Lung (tissue), 12 donors: ENCODE results near the gene ZDHHC21. TPM values are rescaled to one million over a fixed set of nuclear protein-coding genes. Genes with fewer than 3 reads are reported as not detected.

Experiments used
- ATAC-seq: fragments of 200-7000 bp; cut with Tn5 transposase; one replicate; pipeline ENCODE4 v1.9.1; 2020; ENCODE audit warnings: moderate number of reproducible peaks; ENCODE audit not compliant: insufficient read depth, low FRiP score
- DNase-seq, 3 donors: peaks; one replicate each; pipeline ENCODE4 v3.0.0-alpha.2; 2013 to 2017
- H3K27ac ChIP-seq, 2 donors: one replicate each; pipeline ENCODE4 v1.5.1; 2013; ENCODE audit warnings: mild to moderate bottlenecking in 2 of 2, moderate library complexity in 2 of 2, control low read depth in 1 of 2, inconsistent platforms in 1 of 2, low read depth in 1 of 2, low read length in 1 of 2
- H3K27me3 ChIP-seq, 3 donors: one replicate each; pipeline ENCODE4 v1.5.1; 2013; ENCODE audit warnings: low read length in 2 of 3; ENCODE audit not compliant: control insufficient read depth in 3 of 3, insufficient read depth in 3 of 3
- H3K36me3 ChIP-seq, 4 donors: one replicate each; pipeline ENCODE4 v1.5.1; 2013; ENCODE audit warnings: low read length in 4 of 4, mild to moderate bottlenecking in 1 of 4, moderate library complexity in 1 of 4; ENCODE audit not compliant: control insufficient read depth in 4 of 4, insufficient read depth in 4 of 4
- H3K4me1 ChIP-seq, 5 donors: one replicate each; pipeline ENCODE4 v1.5.1; 2013; ENCODE audit warnings: low read length in 5 of 5, mild to moderate bottlenecking in 2 of 5, moderate library complexity in 1 of 5; ENCODE audit not compliant: control insufficient read depth in 5 of 5, insufficient read depth in 5 of 5
- H3K4me3 ChIP-seq: one replicate; pipeline ENCODE4 v1.5.1; 2013; ENCODE audit warnings: mild to moderate bottlenecking, control low read depth, moderate library complexity
- H3K9ac ChIP-seq, 2 donors: one replicate each; pipeline ENCODE4 v1.5.1; 2013; ENCODE audit warnings: low read length in 2 of 2, control low read depth in 1 of 2; ENCODE audit not compliant: insufficient read depth in 1 of 2
- H3K9me3 ChIP-seq, 4 donors: one replicate each; pipeline ENCODE4 v1.5.1; 2013; ENCODE audit warnings: low read length in 3 of 4, mild to moderate bottlenecking in 1 of 4, moderate library complexity in 1 of 4; ENCODE audit not compliant: control insufficient read depth in 4 of 4, insufficient read depth in 3 of 4
- CTCF ChIP-seq: IDR thresholded peaks from 2 replicates; pipeline ENCODE4 v1.5.1; 2012; ENCODE audit warnings: mild to moderate bottlenecking; ENCODE audit errors: control extremely low read depth, extremely low read depth
- WGBS, 2 donors: extraction: QIAGEN DNeasy Blood & Tissue Kit; methylation state at CpG; one replicate each; pipeline ENCODE4 v1.1.7; 2013; 5-methylcytosine and 5-hydroxymethylcytosine counted together
- polyA plus RNA-seq, 2 donors: library from polyadenylated mRNA; stranded (reverse); fragments of 200-250 nt; gene quantifications; one replicate each; pipeline ENCODE4 v1.2.1, GENCODE V29; 2013
- total RNA-seq, 2 donors: library from RNA; depleted of rRNA in 1 of 2; stranded (reverse); fragments of >200 nt in 1 of 2; gene quantifications; one replicate each; pipeline ENCODE4 v1.2.1, GENCODE V29; 2014 to 2021
- donor health status: control.
- donor health status: control.
- donor health status: Bipolar disorder and iron deficiency.
- donor health status: healthy.
- donor health status: DM: yes; HTN: yes; CAD: no.

The ZDHHC21 gene
- total and polyA plus RNA-seq, 4 donors: 4.3 to 54.7 (median 15.2) TPM

GRCh38 chr9:14597171-14597799 is 95.9 kb downstream of the ZDHHC21 start:
- peaks cover 0 to 8% (median 4%) of the 10 kb centered on the region in 4 donors for H3K9me3 ChIP-seq
- DNase-seq (no peak), ATAC-seq (no peak)
- TF ChIP-seq CTCF: no peak
- H3K4me3 ChIP-seq: no peak overlapping the region
- H3K27ac ChIP-seq: no peak overlapping the region
- H3K27me3 ChIP-seq: no peaks in the 10 kb centered on the region
- no peak overlapping the region for H3K9ac ChIP-seq
- peaks cover 0 to 4% (median 0%) of the 10 kb centered on the region in 4 donors for H3K36me3 ChIP-seq
- no peaks in the 10 kb centered on the region for H3K4me1 ChIP-seq
- 94 to 98% methylated on average over 7 of the region's 7 CpGs for WGBS, 2 donors

GRCh38 chr9:14593406-14593805 is 99.8 kb downstream of the ZDHHC21 start:
- Histone ChIP-seq H3K27me3 (no peaks in the 10 kb centered on the region), H3K27ac (no peak overlapping the region), H3K36me3 (peaks cover 0 to 5% (median 0%) of the 10 kb centered on the region in 4 donors), H3K9me3 (peaks cover 0 to 5% (median 2%) of the 10 kb centered on the region in 4 donors), H3K4me3 (no peak overlapping the region), H3K4me1 (no peaks in the 10 kb centered on the region), H3K9ac (no peak overlapping the region)
- ATAC-seq: no peak
- WGBS, 2 donors: 94 to 95% methylated on average over 3 of the region's 3 CpGs
- TF ChIP-seq CTCF: no peak
- DNase-seq: no peak

GRCh38 chr9:14591411-14591810 is 101.8 kb downstream of the ZDHHC21 start:
- H3K9me3 ChIP-seq: peaks cover 0 to 5% (median 2%) of the 10 kb centered on the region in 4 donors
- no peak for ATAC-seq
- no peak for TF ChIP-seq CTCF
- no peak overlapping the region for H3K4me3 ChIP-seq
- H3K4me1 ChIP-seq: no peaks in the 10 kb centered on the region
- no peak overlapping the region for H3K9ac ChIP-seq
- H3K36me3 ChIP-seq: peaks cover 0 to 5% (median 0%) of the 10 kb centered on the region in 4 donors
- H3K27me3 ChIP-seq: no peaks in the 10 kb centered on the region
- no peak overlapping the region for H3K27ac ChIP-seq
- 94 to 97% methylated on average over 3 of the region's 3 CpGs for WGBS, 2 donors
- DNase-seq: no peak
